Hepatocyte (in vitro differentiated cells): ENCODE data around the gene TOR4A. TPM values are rescaled to one million over a fixed set of nuclear protein-coding genes. Genes with fewer than 3 reads are reported as not detected.

ENCODE experiments used
- DNase-seq: peaks from one replicate; pipeline ENCODE4 v3.0.0-alpha.2; 2016; ENCODE audit warnings: low spot score
- H2AFZ ChIP-seq: fragments of 200-600 bp; sonication (generic); 2 replicates; pipeline ENCODE4 v1.6.0; 2016; ENCODE audit warnings: antibody characterized with exemption, mild to moderate bottlenecking
- H3K27ac ChIP-seq: fragments of 200-600 bp; sonication (generic); 2 replicates; pipeline ENCODE4 v1.5.1; 2016; ENCODE audit warnings: mild to moderate bottlenecking
- H3K27me3 ChIP-seq: fragments of 200-600 bp; sonication (generic); 2 replicates; pipeline ENCODE4 v1.6.1; 2016
- H3K36me3 ChIP-seq: fragments of 200-600 bp; sonication (generic); replicated peaks from 2 replicates; pipeline ENCODE4 v1.5.1; 2016; ENCODE audit warnings: low read depth; ENCODE audit not compliant: insufficient read depth
- H3K4me1 ChIP-seq: fragments of 200-600 bp; sonication (generic); 2 replicates; pipeline ENCODE4 v1.5.1; 2016; ENCODE audit warnings: mild to moderate bottlenecking, moderate library complexity; ENCODE audit not compliant: insufficient read depth
- H3K4me2 ChIP-seq: fragments of 200-600 bp; sonication (generic); 2 replicates; pipeline ENCODE4 v1.6.0; 2016
- H3K4me3 ChIP-seq: fragments of 200-600 bp; sonication (generic); 2 replicates; pipeline ENCODE4 v1.5.1; 2016; ENCODE audit warnings: mild to moderate bottlenecking
- H3K79me2 ChIP-seq: fragments of 200-600 bp; sonication (generic); 2 replicates; pipeline ENCODE4 v1.6.0; 2017; ENCODE audit warnings: mild to moderate bottlenecking
- H3K9me2 ChIP-seq: fragments of 200-600 bp; sonication (generic); replicated peaks from 2 replicates; pipeline ENCODE4 v1.6.0; 2017; ENCODE audit warnings: mild to moderate bottlenecking; ENCODE audit not compliant: insufficient read depth
- H3K9me3 ChIP-seq: fragments of 200-600 bp; sonication (generic); 2 replicates; pipeline ENCODE4 v1.5.1; 2016; ENCODE audit warnings: low read depth, mild to moderate bottlenecking
- H4K20me1 ChIP-seq: fragments of 200-600 bp; sonication (generic); 2 replicates; pipeline ENCODE4 v1.6.0; 2016; ENCODE audit warnings: mild to moderate bottlenecking; ENCODE audit not compliant: insufficient read depth, poor library complexity, severe bottlenecking
- EZH2 ChIP-seq: fragments of 200-600 bp; sonication (generic); IDR thresholded peaks from 2 replicates; pipeline ENCODE4 v1.6.1; 2016; ENCODE audit warnings: antibody characterized with exemption, mild to moderate bottlenecking, borderline replicate concordance
- EZH2phosphoT487 ChIP-seq: fragments of 200-600 bp; sonication (generic); IDR thresholded peaks from one replicate; pipeline ENCODE4 v1.6.1; 2018; ENCODE audit warnings: antibody characterized with exemption, mild to moderate bottlenecking, low read depth, moderate library complexity; ENCODE audit not compliant: unreplicated experiment, severe bottlenecking
- WGBS: methylation state at CpG from one replicate; pipeline ENCODE4 v1.1.6; 2016; ENCODE audit warnings: low lambda C conversion rate; ENCODE audit errors: missing lambda C conversion rate; 5-methylcytosine and 5-hydroxymethylcytosine counted together
- polyA plus RNA-seq: library from polyadenylated mRNA; unstranded; fragments of >200 nt; fragmentation: Nextera tagmentation; extraction: Ambion mirVana; gene quantifications from 2 replicates; pipeline ENCODE4 v1.2.1, GENCODE V29; 2016
- total RNA-seq: library from RNA; depleted of rRNA; stranded (reverse); fragments of >200 nt; gene quantifications from 2 replicates; pipeline ENCODE4 v1.2.3, GENCODE V29; 2014
- TF ChIP-seq, protein P1 (sequence below): fragments of 200-600 bp; sonication (generic); IDR thresholded peaks from 2 replicates; pipeline ENCODE4 v1.5.1; 2016; ENCODE audit warnings: antibody characterized with exemption, mild to moderate bottlenecking; ENCODE audit not compliant: poor library complexity

TOR4A gene
- total and polyA plus RNA-seq, 2 experiments from 2014 or later: 8.0 to 14.4 TPM

GRCh38 chr9:137251194-137251461 lies 26.4 kb upstream of the TOR4A start, which contains the start of gene STPG3:
Gene STPG3, plus strand, starts transcription at chr9:137251286. Its CDS starts 1 bp downstream, at chr9:137251287.
- Histone ChIP-seq H3K9me2 (no peaks in the 10 kb centered on the region), H3K9me3 (no peaks in the 10 kb centered on the region), H3K36me3 (no peaks in the 10 kb centered on the region), H2AFZ (no peak within 1 kb of the TSS), H3K79me2 (peaks cover 8% of the 10 kb centered on the region), H3K27me3 (no peaks in the 10 kb centered on the region), H4K20me1 (peaks cover 4% of the 10 kb centered on the region), H3K4me2 (no peak within 1 kb of the TSS), H3K4me3 (no peak within 1 kb of the TSS), H3K27ac (no peak within 1 kb of the TSS), H3K4me1 (peaks cover 11% of the 10 kb centered on the region)
- TF ChIP-seq EZH2: no peak
- no peak for TF ChIP-seq EZH2phosphoT487
- TF ChIP-seq, protein P1, sequence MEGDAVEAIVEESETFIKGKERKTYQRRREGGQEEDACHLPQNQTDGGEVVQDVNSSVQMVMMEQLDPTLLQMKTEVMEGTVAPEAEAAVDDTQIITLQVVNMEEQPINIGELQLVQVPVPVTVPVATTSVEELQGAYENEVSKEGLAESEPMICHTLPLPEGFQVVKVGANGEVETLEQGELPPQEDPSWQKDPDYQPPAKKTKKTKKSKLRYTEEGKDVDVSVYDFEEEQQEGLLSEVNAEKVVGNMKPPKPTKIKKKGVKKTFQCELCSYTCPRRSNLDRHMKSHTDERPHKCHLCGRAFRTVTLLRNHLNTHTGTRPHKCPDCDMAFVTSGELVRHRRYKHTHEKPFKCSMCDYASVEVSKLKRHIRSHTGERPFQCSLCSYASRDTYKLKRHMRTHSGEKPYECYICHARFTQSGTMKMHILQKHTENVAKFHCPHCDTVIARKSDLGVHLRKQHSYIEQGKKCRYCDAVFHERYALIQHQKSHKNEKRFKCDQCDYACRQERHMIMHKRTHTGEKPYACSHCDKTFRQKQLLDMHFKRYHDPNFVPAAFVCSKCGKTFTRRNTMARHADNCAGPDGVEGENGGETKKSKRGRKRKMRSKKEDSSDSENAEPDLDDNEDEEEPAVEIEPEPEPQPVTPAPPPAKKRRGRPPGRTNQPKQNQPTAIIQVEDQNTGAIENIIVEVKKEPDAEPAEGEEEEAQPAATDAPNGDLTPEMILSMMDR: no peak
- no peak for DNase-seq
- WGBS: no CpG with 5 or more reads among the region's 4 CpGs

- TF ChIP-seq, protein P1: no peak
- TF ChIP-seq EZH2 (no peak), EZH2phosphoT487 (no peak)
- Histone ChIP-seq H3K4me3 (no peak overlapping the region), H4K20me1 (peaks cover 7% of the 10 kb centered on the region), H3K27me3 (no peaks in the 10 kb centered on the region), H3K9me2 (no peaks in the 10 kb centered on the region), H2AFZ (no peak overlapping the region), H3K27ac (no peak overlapping the region), H3K79me2 (peaks cover 13% of the 10 kb centered on the region), H3K4me1 (peaks cover 15% of the 10 kb centered on the region), H3K36me3 (no peaks in the 10 kb centered on the region), H3K9me3 (no peaks in the 10 kb centered on the region), H3K4me2 (no peak overlapping the region)
- no peak for DNase-seq
- WGBS: 92% methylated on average over 11 of the region's 22 CpGs
These were observed 25.8 kb upstream of the TOR4A start for GRCh38 chr9:137251490-137252268.

GRCh38 chr9:137252555-137253506 lies 24.7 kb upstream of the TOR4A start:
- H3K27ac ChIP-seq: no peak overlapping the region

More at GRCh38 chr9:137252555-137253506, 24.7 kb upstream of the TOR4A start:
- TF ChIP-seq EZH2 (no peak), EZH2phosphoT487 (no peak)
- TF ChIP-seq, protein P1: no peak
- Histone ChIP-seq H2AFZ (no peak overlapping the region), H3K27me3 (no peaks in the 10 kb centered on the region), H3K79me2 (peaks cover 20% of the 10 kb centered on the region), H3K4me2 (peak overlapping the region; percentile 98), H4K20me1 (peaks cover 7% of the 10 kb centered on the region), H3K4me3 (no peak overlapping the region), H3K9me2 (no peaks in the 10 kb centered on the region), H3K36me3 (no peaks in the 10 kb centered on the region), H3K4me1 (peaks cover 15% of the 10 kb centered on the region), H3K9me3 (no peaks in the 10 kb centered on the region)
- 85% methylated on average over 25 of the region's 35 CpGs for WGBS
- DNase-seq: peak; percentile 68
